ENCODE measurements around the gene ESRRB.
A peak's percentile ranks its signal among the peaks of the same experiment; 100 is the strongest.

ESRRB gene

DNA sequence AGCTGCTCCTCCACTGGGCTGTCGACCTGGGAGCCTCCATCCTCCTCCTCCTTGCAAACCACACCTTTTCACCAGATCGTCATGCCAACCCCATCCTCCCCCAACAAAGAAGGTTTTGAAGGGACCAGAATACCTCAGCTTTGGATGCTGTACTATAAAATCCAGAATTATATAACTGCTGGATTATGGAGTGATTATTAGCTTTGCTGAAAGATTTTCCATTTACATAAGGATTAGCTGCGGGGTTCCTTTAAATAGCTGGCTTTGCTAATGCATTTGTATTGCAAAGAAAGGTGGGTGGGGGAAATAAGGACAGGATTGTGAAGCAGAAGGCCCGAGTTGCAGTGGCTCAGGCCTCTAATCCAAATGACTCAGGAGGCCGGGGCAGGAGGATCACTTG lies 36.6 kb downstream of the ESRRB start:
- no peak for DNase-seq

DNA sequence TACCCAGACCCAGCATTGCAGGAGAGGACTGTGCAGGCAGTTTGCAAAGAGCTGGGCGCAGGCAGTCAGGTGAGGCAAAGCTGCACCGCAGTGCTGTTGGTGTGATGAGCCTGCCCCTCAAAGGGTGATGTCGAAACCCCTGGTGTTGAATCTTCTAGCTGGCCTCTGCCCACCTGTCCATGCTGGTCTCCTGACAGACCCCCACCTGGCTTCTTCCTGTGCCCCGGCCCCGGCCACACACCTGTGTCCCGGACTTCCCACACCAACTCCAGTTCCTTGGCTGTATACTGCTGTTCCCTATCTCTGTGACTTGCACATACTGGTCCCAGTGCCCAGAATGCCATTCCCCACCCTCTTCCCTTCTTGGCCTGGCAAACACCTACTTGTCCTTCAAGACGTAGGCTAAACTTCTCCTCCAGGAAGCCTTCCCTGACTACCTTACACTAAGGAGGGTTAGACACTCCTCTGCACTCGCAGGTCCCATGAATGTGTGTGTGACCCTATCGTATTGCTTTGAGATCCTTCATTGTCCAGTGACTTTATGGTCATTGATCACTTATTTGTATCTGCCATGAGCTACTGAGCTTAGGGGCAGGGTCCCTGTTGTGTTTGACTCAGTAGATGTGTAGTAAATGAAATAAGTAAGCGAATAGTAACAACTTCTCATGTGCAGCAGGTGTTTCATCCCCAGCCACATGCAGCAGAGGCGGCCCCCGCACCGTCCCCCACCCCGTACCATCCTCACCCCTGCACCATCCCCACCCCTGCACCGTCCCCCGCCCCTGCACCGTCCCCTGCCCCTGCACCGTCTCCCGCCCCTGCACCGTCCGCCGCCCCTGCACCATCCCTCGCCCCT lies 37.4 kb downstream of the ESRRB start:
- DNase-seq, result no peak

DNA sequence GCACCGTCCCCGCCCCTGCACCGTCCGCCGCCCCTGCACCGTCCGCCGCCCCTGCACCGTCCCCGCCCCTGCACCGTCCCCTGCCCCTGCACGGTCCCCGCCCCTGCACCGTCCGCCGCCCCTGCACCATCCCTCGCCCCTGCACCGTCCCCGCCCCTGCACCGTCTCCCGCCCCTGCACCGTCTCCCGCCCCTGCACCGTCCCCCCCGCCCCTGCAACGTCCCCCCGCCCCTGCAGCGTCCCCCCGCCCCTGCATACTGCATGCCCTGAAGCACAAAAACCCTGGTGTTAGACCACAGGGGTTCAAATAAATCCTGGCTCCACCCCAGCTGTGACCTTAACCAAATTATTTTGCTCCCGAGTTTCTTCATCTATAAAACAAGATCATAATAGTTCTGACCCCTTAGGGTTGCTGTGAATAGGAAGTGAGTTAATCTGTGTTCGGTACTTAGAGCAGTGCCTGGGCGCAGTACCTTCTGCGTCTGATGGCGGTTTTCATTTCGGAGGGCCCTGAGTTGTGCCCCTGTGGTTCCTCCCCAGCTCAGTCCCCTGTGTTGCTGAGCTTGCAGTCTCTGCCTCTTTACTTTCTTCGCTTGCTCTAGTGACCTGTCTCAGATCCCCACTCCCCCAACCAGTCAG lies 38.1 kb downstream of the ESRRB start:
- no peak for DNase-seq

DNA sequence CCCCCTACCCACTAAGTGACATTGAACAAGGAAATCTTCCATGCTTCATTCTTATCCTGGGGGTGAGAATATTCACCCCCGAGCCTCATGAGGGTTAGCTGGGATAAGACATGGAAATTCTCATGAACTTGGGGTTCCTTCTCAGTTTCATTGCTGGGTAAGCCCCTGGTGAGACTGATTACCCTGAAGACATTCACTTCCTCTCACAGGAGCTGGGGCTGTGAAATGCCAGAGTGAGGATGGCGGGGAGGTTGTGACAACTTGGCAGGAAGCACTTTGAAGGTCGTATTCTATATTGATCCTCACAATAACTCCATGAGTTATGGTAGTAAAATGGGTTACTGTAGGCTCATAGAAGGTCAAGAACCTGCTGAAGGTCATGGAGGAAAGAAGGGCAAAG lies 43.5 kb downstream of the ESRRB start:
- no peak for DNase-seq

DNA sequence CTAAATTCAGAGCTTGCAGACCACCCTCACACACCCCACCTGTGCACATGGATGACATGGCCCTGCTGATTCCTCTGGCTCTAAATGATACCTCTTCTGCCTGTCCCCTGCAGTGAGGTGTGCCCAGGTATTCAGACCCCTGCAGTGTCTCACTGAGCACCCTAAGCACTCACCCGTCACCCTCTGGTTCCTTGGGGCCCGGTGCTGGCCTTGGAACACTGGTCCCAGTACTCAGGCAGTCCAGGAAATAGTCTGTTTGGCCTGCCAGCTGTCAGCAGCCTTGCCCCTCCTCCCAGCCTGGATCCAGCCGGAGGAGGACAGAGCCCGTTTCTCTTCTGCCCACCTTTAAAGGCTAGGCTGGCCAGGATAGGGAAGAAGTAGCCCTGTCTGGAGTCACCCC lies 44.9 kb downstream of the ESRRB start:
- DNase-seq, result no peak

DNA sequence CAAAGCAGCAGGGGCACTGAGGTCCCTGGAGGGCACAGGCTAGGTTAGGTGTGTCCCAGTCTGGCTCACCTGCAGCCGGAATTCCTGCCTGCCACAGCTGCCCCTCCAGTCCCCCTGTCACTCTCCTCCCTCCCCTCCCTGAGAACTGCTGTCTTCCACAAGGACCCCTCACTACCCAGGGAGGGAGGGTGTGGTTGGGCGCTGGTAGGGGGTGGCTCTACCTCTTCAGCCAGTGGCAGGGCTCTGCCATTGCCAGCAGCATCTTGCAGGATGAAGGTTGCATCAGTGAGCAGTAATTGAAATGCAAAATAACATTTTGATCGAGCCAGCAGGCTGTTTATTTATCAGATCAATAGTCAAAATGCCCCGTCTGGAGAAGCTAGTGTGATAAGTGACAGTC lies 45.7 kb downstream of the ESRRB start:
- DNase-seq, result no peak

DNA sequence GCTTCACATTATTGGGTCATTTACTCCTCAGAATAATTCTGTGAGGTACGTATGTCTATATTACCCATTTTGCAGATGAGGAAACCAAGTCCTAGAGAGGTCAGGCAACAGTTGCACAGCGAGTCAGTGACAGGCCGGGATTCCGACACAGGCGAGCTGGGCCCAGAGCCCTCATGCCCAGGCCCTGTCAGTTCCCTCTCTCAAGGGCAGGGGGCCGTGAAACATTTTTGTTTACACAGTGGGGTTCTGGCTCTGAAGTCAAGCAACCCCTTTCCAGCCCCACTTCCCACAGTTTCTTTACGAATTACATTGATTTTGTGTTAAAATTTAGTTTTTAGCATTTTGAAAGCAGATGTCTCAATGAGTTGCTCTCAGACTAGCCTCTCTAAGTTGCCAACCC lies 46.7 kb downstream of the ESRRB start:
- no peak for DNase-seq

DNA sequence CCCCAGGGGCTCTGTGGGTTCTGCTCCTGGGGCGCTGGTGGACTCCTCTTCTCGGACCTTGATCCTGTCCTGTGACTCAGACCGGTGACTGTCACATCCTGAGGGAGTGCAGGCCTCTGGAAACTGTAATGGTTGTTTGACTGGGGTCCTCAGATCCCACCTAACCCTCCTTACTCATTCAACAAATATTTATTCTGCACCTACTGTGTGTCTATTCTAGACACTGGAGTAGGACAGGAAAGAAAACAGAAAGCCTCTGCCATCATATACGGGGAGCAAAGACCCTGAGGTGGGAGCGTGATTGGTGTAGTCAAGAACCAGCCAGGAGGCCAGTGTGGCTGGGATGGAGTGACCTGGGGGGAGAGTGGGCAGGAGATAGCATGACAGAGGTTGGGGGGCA lies 47.6 kb downstream of the ESRRB start:
- no peak for DNase-seq

DNA sequence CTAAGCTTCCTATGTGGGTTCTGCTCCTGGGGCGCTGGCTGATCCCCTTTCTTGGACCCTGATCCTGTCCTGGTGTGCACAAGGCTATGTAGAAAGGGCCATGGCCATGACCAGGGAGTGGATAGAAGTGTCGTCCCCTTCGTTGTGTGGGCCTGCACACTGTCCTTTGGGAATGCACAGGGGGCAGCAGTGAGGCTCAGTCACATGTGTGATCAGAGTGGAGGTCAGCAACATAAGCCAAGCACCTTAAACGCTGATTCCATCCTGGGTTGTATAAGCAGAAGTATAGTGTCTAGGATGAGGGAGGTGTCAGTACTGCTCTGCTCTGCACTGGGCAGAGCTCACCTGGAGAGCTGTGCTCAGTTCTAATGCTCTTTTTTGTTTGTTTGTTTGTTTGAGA lies 48.4 kb downstream of the ESRRB start:
- no peak for DNase-seq

DNA sequence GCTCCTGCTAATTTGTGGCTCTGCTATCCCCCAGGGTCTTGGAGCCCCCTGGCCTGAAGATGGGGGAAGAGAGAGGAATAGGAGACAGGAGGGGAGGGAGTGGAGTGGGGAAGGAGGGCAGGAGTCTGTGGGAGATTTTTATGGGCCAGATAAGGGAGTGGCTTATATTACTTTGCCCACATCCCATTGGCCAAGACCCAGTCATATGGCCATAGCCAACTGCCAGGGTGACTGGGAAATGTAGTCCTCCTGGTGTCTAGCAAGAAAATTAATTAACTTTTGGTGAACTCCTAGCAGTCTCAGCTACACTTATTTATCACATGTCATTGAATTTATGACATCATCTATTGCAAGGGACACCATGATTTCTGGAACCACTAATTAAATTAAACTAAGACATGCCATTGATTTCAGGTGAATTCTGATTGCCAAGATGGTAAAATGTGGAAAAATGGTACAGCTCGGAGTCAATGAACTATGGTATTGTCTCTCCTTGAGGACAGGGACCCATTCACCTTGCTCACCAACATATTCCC lies 50.3 kb downstream of the ESRRB start:
- DNase-seq, result no peak

DNA sequence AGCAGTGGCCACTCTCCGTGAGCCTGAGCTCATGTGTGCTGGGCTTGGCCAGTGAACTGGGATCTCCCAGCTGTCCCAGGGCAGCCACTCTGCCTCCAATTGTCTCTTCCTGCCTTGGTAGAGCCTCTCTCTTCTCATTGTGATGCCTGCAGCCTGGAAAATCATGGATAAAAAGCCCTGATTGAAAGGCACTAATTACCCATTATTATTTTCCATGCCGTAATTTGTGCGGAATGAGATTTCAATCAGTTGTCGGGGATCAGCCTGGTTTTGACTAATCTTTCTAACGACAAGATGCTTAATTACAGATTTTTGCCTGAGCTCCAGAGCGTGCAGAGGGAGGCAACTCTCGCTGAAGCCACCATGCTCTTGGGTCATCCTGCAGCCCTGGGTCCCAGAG lies 52.7 kb downstream of the ESRRB start:
- DNase-seq, result no peak

DNA sequence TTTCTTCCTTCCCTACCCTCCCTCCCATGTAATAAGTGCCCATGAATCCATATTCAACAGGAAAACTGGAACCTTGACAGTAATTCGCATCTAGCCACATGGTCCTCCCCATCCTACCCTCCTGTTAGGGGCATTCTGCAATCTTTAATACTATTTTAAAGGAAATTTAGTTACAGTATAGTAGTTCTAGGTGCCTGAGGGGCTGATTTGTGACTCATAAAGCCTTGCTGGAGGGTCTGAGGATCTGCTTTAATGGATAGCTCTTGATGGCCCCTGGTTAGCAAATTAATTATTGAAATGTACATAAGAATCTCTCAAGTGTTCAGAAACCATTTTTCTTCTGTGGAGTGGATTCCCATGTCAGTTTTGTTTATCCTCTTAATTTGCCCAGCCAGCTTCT lies 54.1 kb downstream of the ESRRB start:
- no peak for DNase-seq

DNA sequence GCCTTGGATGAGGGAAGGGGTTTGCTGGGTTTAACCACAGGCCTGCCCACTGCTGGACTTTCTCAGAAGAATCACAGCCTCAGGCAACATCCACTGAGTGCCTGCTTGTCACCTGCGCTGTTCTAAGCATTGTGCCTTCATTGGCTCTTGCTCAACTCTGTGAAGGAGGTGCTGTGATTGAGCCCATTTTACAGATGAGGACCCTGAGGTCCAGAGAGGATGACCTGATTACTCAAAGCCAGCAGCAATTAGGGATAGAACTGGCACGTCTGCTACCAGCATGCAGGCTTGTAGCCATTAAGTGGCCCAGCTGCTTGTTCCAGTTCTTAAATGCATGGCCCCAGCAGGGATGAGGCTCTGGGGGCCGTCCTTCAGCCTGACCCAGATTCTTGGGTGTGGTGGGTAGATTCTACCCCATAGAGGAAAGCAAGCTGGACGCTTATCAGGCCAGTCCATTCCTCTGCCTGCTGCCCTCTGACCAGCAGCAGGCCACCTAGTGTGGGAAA lies 54.6 kb downstream of the ESRRB start:
- no peak for DNase-seq

DNA sequence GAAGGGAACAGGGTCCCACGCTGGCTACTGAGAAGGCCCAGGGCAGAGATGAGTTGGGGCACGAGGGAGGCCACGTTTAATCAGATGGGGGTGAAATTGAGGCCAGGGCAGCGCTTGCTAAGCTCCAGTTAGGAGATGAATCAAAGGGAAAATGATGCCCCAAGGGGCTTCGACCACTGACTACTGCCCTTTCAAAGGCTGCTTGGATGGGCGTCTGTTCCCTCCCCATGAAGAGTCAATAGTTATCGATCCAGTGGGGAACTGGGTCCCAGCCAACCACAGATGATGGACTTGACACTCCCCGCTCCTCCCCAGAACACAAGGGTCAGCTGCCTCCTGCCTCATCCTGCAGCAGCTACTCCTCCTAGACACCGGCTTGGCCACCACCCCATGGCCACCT lies 55.6 kb downstream of the ESRRB start:
- no peak for DNase-seq

DNA sequence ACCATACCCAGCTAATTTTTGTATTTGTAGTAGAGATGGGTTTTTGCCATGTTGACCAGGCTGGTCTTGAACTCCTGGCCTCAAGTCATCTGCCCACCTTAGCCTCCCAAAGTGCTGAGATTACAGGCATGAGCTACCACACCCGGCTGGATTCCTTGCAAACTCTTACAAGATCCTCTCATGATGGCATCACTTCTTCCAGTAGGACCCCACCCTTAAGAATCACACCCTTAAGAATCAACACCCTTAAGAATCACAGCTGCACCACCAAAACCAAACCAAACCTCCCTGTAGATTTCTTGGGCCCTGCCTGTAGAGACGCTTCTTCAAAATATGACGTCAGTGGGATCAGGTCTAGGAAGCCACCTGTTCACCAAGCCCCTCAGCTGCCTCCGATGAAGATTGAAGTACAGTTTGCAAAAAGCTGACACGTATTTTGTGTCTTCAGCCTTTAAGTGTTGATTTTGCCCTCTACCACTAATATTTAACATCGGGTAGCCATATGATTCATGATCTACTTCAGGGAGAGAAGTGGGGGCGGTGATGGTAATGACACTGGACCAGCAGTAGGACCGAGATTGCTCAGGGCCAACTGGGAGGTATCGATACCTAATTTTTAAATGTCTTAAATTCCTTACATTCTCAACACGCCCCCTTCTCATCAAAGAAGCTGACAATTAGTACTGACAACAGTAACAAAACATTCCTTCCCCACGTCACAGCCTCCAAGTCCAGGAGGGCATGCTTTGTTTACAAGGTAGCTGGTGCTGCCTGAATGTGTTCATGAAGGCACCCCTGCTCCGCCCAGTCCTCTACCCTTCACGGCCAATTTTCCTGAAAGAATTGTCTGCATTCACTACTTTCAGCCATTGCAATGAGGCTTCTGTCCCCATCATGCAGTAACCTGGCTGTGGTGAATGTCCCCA lies 57.2 kb downstream of the ESRRB start:
- no peak for DNase-seq

DNA sequence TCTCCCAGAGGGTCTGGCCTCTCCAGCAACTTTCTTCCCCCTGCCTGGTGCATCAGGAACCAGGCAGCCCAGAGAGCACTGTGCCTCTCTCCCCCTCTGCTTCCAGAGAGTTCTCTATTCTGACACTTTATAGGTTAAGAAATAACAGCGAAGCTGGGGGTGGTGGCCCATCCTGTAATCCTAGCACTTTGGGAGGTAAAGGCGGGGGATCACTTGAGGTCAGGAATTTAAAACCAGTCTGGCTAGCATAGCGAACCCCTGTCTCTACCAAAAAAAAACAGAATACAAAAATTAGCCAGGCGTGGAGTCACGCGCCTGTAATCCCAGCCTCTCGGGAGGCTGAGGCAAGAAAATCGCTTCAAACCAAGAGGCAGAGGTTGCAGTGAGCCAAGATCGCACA lies 58.3 kb downstream of the ESRRB start:
- DNase-seq, result no peak

DNA sequence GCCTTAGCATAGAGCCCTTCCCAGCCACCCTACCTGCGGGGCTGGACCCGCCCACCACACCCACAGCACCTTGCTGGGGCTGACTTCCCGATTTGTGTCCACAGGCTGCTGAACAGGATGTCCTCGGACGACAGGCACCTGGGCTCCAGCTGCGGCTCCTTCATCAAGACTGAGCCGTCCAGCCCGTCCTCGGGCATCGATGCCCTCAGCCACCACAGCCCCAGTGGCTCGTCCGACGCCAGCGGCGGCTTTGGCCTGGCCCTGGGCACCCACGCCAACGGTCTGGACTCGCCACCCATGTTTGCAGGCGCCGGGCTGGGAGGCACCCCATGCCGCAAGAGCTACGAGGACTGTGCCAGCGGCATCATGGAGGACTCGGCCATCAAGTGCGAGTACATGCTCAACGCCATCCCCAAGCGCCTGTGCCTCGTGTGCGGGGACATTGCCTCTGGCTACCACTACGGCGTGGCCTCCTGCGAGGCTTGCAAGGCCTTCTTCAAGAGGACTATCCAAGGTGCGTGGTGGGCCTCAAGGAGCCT lies 63.4 kb downstream of the ESRRB start:
- DNase-seq, result no peak

DNA sequence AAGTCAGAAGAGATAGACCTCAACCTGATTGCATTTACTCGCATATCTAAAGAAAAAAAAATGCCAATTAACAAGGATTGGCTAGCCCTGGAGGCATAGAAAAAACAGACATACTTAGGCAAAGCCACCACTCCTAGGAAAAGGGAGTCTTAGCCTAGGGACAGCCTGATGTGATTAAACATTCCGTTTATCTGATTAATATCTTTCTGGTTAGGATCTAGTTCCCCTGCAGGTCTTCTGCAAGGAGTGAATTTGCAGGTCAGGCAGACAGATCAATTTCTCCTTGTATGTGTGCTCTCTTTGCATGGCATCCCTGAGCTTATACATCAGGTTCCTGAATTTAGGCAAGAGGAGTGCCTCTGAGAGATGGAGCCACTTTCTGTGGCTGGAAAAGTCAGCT lies 70.5 kb downstream of the ESRRB start:
- no peak for DNase-seq

DNA sequence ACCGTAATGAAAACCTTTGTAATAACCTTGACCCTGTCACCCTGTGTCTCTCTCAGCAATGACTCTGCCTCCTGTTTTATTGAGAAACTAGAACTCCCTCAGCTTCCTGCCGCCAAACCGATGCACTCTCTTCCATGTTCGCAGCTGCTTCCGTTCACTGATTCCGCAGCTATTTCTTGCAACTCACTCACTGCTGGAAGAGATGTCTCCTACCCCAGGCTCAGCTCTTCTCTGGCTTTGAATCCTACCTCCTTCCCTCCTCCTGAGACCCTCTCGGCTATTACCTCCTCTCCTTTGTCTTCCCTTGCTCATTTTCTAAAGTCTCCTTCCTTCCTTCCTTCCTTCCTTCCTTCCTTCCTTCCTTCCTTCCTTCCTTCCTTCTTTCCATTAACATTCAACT lies 71.0 kb downstream of the ESRRB start:
- no peak for DNase-seq

DNA sequence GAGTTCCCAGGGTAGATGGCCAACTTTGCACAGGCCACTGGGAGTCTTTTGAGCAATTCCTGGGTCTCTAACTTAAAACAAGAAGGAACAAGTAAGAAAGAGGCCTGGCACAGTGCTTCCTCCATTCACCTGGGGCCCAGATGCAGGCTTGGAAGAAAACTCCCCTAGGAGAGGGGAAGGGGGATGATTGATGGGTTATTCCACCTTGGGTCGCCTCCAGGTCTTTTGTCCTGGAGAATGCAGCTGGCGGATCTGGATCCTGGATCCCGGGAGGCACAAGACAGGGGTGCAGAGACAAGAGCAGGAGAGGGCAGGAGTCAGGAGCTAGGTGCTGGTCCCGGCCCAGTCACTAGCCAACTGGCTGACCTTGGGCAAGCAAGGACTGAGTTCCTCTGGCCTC lies 74.5 kb downstream of the ESRRB start:
- no peak for DNase-seq

DNA sequence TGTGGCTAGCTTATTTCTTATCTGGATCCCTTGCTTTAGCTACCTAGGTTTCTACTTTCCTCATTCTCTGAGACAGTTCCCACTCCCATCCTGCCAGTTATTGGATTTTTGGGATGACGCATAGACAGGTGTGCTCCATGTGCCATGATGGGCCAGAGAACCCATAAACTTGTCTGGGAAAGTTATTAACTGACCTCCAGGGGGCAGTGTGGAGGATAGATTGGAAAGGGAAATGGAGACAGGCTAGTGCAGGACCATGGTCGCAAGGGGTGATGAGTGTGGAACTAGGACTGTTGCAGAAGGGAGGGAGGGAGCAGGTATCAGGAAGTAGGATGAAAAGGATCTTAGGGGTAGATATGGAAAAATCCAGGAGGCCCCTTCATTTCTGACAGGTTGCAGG lies 80.3 kb downstream of the ESRRB start:
- DNase-seq, result peak; percentile 29

DNA sequence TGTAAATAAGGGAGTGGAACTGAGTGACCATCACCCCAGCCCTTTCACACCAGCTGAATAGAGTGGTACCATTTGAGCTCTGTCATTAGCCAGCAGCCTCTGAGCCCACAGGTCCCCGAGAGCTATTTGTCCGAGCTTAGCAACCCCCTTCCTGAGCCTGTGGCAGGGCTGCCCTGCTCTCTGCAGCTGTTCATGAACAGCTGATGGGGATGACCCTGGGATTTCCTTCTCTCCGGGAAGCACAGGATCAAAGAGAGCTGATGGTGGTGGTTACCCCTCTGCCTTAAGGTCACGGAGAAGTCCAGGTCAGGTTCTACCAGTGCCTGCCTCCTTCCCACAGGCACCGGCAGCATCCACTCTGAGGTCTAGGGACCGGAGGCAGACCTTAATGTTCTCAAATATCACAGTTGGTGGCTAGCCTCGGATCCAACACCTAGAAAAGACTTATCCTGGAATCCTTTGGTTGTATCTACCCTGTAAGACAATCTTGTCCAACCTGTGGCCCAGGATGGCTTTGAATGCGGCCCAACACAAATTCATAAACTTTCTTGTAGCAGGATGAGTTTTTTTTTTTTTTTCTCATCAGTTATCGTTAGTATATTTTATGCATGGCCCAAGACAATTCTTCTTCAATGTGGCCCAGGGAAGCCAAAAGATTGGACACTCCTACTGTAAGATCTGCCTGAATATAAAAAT lies 81.1 kb downstream of the ESRRB start:
- DNase-seq, result no peak
